Adipocyte (in vitro differentiated cells): ENCODE measurements around the gene ELP5.

Experiments
- DNase-seq: peaks from one replicate; pipeline ENCODE4 v3.0.0-alpha.2; 2015; ENCODE audit warnings: low read depth
- H3K27me3 ChIP-seq: replicated peaks from 2 replicates; pipeline ENCODE4 v1.7.0; 2013; ENCODE audit warnings: mild to moderate bottlenecking, low read length, moderate library complexity; ENCODE audit not compliant: control insufficient read depth, insufficient read depth
- H3K36me3 ChIP-seq: 2 replicates; pipeline ENCODE4 v1.7.0; 2013; ENCODE audit warnings: low read length, mild to moderate bottlenecking, moderate library complexity; ENCODE audit not compliant: control insufficient read depth, insufficient read depth, severe bottlenecking
- H3K4me1 ChIP-seq: 2 replicates; pipeline ENCODE4 v1.7.0; 2013; ENCODE audit warnings: mild to moderate bottlenecking, low read length, moderate library complexity; ENCODE audit not compliant: control insufficient read depth, insufficient read depth
- H3K4me3 ChIP-seq: 2 replicates; pipeline ENCODE4 v1.7.0; 2013; ENCODE audit warnings: mild to moderate bottlenecking, low read length, moderate library complexity
- H3K9ac ChIP-seq: 2 replicates; pipeline ENCODE4 v1.7.0; 2013; ENCODE audit warnings: mild to moderate bottlenecking, low read length, moderate library complexity
- H3K9me3 ChIP-seq: 2 replicates; pipeline ENCODE4 v1.7.0; 2013; ENCODE audit warnings: mild to moderate bottlenecking, low read length, moderate library complexity; ENCODE audit not compliant: control insufficient read depth

ELP5 gene

GRCh38 chr17:7261379-7262191, 9.6 kb downstream of the ELP5 start:
- H3K4me3 ChIP-seq = peak overlapping the region; percentile 68
- DNase-seq = no peak
- H3K9me3 ChIP-seq = no peaks in the 10 kb centered on the region
- peaks cover 24% of the 10 kb centered on the region for H3K36me3 ChIP-seq
- H3K4me1 ChIP-seq = peaks cover 42% of the 10 kb centered on the region
- no peaks in the 10 kb centered on the region for H3K27me3 ChIP-seq
- H3K9ac ChIP-seq = peak overlapping the region; percentile 69

DNA sequence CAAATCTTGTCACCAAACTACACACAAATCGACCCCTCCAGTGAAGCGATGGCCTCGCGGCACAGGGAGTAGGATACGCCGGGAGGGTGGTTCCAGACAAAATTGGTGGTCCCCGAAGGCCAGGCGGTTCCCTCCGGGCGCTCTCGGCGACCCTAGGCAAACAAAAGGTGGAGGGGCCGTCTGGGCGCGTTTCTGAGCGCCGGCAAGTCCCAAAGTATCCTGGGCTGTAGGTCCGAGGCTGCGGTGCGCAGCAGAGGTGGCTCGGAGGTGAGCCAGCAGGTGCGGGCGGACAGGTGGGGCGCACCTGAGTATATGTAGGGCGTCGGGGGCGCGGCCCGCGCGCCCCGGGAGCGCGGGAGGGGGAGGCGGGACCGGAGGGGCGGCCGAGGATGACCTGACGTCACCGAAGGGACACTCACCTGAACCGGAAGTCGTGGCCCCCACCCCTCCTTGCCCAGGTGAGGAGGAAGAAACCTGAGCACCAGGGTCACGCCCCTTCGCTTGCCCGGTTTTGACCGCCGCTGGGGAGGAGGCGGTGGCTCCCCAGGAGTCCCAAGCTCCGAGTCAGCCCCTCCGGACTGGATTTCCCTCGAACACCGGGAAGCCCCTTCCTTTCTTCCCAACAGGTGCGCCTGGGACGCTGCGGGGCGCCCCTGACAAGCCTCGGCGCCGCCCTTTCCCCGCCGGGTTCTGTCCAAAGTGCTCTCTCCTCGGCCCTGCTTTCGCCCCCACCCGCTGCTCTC, 10.3 kb downstream of the ELP5 start, which contains the start of gene CLDN7:
Gene CLDN7 (minus strand): TSS at position 287 of the 743 bp plus-strand sequence. CDS start 435 bp downstream, outside the sequence.
- Histone ChIP-seq H3K9ac (peak within 1 kb of the TSS; percentile 69), H3K36me3 (peaks cover 17% of the 10 kb centered on the region), H3K4me3 (peak within 1 kb of the TSS; percentile 68), H3K4me1 (peaks cover 47% of the 10 kb centered on the region), H3K27me3 (no peaks in the 10 kb centered on the region), H3K9me3 (no peaks in the 10 kb centered on the region)
- no peak for DNase-seq

DNA sequence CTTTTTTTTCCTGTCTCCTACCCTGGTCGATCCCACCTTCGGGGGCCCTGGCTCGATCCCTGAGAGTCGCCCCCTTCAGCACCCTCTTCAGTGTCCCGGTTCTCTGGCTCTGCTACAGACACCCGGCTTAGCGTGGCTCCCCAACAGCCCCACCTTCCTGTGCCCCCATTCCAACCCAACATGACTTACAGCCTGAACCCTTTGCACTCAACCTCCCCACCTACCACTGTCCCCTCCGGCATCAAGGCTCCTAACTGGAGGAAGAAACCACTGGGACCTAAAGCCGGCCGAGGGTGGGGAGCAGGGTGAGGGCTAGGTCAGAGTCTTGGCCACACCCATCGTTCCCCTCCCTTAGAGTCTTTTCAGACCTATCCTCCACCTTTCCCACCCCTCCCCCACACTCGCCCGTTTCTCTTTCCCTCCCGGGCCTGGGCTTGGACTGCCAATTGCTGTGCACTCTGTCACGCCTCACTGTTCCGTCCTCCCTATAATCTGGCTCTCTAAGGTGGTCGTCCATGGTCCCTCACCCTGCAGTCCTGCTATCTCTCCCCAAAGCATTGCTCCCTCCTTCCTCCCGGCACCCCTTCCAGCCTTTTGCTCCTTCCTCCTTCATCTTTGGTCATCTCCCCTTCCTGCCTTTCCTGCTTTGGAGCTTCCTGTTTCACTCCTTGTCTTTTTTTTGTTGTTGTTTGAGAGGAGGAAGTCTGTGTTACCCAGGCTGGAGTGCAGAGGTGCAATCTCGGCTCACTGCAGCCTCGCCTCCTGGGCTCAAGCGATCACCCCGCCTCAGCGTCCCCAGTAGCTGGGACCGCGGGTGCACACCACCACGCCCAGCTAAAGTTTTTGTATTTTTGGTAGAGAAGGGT, 11.2 kb downstream of the ELP5 start:
- Histone ChIP-seq H3K4me3 (peak overlapping the region; percentile 35), H3K36me3 (peaks cover 13% of the 10 kb centered on the region), H3K9me3 (no peaks in the 10 kb centered on the region), H3K9ac (peak overlapping the region; percentile 23), H3K4me1 (peaks cover 47% of the 10 kb centered on the region), H3K27me3 (no peaks in the 10 kb centered on the region)
- no peak for DNase-seq

GRCh38 chr17:7263801-7264078, 11.7 kb downstream of the ELP5 start:
- Histone ChIP-seq H3K4me1 (peaks cover 46% of the 10 kb centered on the region), H3K9ac (no peak overlapping the region), H3K27me3 (no peaks in the 10 kb centered on the region), H3K9me3 (no peaks in the 10 kb centered on the region), H3K36me3 (peaks cover 9% of the 10 kb centered on the region), H3K4me3 (no peak overlapping the region)
- no peak for DNase-seq

DNA sequence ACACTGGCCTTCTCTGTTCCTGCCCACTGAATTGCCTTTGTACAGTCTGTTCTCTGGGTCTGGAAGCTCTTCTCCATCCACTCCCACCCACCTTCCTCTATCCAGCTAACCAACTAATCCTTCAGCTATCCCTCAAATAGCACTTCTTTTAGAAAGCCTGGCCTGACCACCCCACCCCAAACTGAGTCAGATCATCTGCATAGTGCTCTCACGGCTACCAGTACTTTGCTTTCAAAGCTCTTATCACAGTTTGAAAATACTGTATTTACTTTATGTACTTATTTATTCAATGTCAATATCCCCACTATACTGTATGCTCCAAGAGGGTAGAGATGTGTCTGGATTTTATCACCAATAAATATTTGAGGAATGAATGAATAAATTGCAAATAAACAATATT, 14.8 kb downstream of the ELP5 start:
- peak; percentile 37 for DNase-seq
- Histone ChIP-seq H3K27me3 (no peaks in the 10 kb centered on the region), H3K9me3 (no peaks in the 10 kb centered on the region), H3K9ac (no peak overlapping the region), H3K4me3 (no peak overlapping the region), H3K4me1 (peaks cover 34% of the 10 kb centered on the region), H3K36me3 (no peaks in the 10 kb centered on the region)

GRCh38 chr17:7279448-7279847, 27.4 kb downstream of the ELP5 start:
- H3K27me3 ChIP-seq = peaks cover 13% of the 10 kb centered on the region
- no peak for DNase-seq
- peaks cover 8% of the 10 kb centered on the region for H3K36me3 ChIP-seq
- H3K4me1 ChIP-seq = peaks cover 18% of the 10 kb centered on the region
- H3K9ac ChIP-seq = no peak overlapping the region
- H3K9me3 ChIP-seq = no peaks in the 10 kb centered on the region
- H3K4me3 ChIP-seq = no peak overlapping the region

GRCh38 chr17:7280519-7281073, 28.6 kb downstream of the ELP5 start:
- Histone ChIP-seq H3K9me3 (no peaks in the 10 kb centered on the region), H3K4me3 (peak overlapping the region; percentile 79), H3K36me3 (peaks cover 17% of the 10 kb centered on the region), H3K9ac (peak overlapping the region; percentile 71), H3K27me3 (peaks cover 18% of the 10 kb centered on the region), H3K4me1 (peaks cover 18% of the 10 kb centered on the region)
- DNase-seq = peak; percentile 92

DNA sequence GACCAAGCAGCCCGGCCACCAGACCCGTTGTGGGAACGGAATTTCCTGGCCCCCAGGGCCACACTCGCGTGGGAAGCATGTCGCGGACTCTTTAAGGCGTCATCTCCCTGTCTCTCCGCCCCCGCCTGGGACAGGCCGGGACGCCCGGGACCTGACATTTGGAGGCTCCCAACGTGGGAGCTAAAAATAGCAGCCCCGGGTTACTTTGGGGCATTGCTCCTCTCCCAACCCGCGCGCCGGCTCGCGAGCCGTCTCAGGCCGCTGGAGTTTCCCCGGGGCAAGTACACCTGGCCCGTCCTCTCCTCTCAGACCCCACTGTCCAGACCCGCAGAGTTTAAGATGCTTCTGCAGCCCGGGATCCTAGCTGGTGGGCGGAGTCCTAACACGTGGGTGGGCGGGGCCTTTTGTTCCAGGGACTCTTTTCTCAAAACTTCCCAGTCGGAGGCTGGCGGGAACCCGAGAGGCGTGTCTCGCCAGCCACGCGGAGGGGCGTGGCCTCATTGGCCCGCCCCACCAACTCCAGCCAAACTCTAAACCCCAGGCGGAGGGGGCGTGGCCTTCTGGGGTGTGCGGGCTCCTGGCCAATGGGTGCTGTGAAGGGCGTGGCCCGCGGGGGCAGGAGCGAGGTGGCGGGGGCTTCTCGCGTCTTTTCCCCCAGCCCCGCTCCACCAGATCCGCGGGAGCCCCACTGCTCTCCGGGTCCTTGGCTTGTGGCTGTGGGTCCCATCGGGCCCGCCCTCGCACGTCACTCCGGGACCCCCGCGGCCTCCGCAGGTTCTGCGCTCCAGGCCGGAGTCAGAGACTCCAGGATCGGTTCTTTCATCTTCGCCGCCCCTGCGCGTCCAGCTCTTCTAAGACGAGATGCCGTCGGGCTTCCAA, 29.3 kb downstream of the ELP5 start, which contains the start of gene SLC2A4:
Gene SLC2A4 (plus strand): TSS at position 645 of the 879 bp plus-strand sequence. CDS start 217 bp downstream, at position 862.
- Histone ChIP-seq H3K9ac (peak within 1 kb of the TSS; percentile 81), H3K9me3 (no peaks in the 10 kb centered on the region)

GRCh38 chr17:7281953-7282751, 30.1 kb downstream of the ELP5 start:
- Histone ChIP-seq H3K9ac (peak overlapping the region; percentile 81), H3K4me1 (peaks cover 18% of the 10 kb centered on the region), H3K9me3 (no peaks in the 10 kb centered on the region), H3K36me3 (peaks cover 26% of the 10 kb centered on the region), H3K27me3 (peaks cover 22% of the 10 kb centered on the region), H3K4me3 (peak overlapping the region; percentile 79)
- DNase-seq = no peak

More for the DNA sequence above, 29.3 kb downstream of the ELP5 start, which contains the start of gene SLC2A4:
- peaks cover 24% of the 10 kb centered on the region for H3K36me3 ChIP-seq
- peaks cover 18% of the 10 kb centered on the region for H3K27me3 ChIP-seq
- peak; percentile 98 for DNase-seq
- H3K4me1 ChIP-seq = peaks cover 18% of the 10 kb centered on the region
- peak within 1 kb of the TSS; percentile 79 for H3K4me3 ChIP-seq
